ENCODE measurements around the gene RPL23. TPM values are rescaled to one million over a fixed set of nuclear protein-coding genes. Genes with fewer than 3 reads are reported as not detected.

The RPL23 gene
- total RNA-seq, 1 experiment from 2014 or later: 1,631 TPM

DNA sequence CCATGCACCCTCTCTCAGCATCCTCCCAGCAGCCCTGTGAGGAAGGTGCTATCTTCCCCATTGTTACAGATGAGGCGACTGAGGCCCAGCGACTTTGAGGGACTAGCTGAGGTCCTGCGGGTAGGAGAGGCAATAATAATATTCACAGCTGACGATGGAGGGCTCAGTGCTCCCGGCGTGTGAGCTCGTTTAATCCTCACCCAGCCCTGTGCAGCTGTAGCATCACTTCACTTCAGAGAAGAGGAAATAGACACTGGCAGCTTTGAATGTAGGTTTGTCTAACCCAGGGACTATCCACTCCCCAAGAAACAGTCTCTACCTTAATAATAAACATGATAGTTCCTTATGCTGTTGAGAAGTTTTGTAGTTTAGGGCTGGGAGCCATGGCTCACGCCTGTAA, 37.9 kb upstream of the RPL23 start (continued):
- TF ChIP-seq RAD21 (IDR thresholded peaks at IDR 0.05; ENCODE audit: low read depth) (no peak), CEBPB (IDR thresholded peaks at IDR 0.05; ENCODE audit: low read depth) (no peak), YY1 (IDR thresholded peaks at IDR 0.05; ENCODE audit: extremely low read depth, insufficient replicate concordance, low read depth, low read length) (no peak)
- TF ChIP-seq, protein P1, sequence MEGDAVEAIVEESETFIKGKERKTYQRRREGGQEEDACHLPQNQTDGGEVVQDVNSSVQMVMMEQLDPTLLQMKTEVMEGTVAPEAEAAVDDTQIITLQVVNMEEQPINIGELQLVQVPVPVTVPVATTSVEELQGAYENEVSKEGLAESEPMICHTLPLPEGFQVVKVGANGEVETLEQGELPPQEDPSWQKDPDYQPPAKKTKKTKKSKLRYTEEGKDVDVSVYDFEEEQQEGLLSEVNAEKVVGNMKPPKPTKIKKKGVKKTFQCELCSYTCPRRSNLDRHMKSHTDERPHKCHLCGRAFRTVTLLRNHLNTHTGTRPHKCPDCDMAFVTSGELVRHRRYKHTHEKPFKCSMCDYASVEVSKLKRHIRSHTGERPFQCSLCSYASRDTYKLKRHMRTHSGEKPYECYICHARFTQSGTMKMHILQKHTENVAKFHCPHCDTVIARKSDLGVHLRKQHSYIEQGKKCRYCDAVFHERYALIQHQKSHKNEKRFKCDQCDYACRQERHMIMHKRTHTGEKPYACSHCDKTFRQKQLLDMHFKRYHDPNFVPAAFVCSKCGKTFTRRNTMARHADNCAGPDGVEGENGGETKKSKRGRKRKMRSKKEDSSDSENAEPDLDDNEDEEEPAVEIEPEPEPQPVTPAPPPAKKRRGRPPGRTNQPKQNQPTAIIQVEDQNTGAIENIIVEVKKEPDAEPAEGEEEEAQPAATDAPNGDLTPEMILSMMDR (IDR thresholded peaks at IDR 0.05 in 2 of 3, conservative IDR thresholded peaks at IDR 0.05 in 1 of 3; ENCODE audit: borderline replicate concordance in 1 of 3, insufficient read depth in 1 of 3, low read depth in 2 of 3, low read length in 2 of 3): no peak

DNA sequence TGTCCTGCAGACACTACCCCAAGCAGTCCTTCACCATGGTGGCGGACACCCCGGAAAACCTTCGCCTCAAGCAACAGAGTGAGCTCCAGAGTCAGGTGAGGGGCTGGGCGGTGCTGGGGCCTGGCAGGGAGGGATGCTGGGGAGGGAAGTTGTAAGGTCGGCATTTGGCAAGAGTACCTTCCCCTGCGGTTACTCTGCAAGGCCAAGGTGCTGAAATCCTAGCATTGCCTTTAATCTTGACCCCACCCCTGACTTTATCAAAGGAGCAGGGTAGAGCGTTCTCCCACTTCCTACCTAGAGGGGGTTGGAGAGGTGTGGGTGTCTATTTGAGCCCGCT, 36.9 kb upstream of the RPL23 start:
- DNase-seq (ENCODE audit: low read depth, low spot score) (no peak), ATAC-seq (no peak)
- CTCF ChIA-PET: no interaction called here
- Histone ChIP-seq H3K27me3 (ENCODE audit: insufficient read depth, low read length) (no peaks in the 10 kb centered on the region), H3K9ac (ENCODE audit: low read length) (no peak overlapping the region), H3K9me2 (ENCODE audit: insufficient read depth) (no peaks in the 10 kb centered on the region), H4K20me1 (ENCODE audit: insufficient read depth) (no peaks in the 10 kb centered on the region), H3K36me3 (ENCODE audit: control insufficient read depth in 1 of 2, insufficient read depth in 2 of 2, low read length in 2 of 2) (peaks cover 15 to 32% of the 10 kb centered on the region in 2 experiments; a peak in 3 of 4 replicates), H2AFZ (ENCODE audit: low read depth, low read length, poor library complexity, severe bottlenecking) (no peak overlapping the region), H3K9me3 (ENCODE audit: control insufficient read depth in 1 of 2, insufficient read depth in 1 of 2, low read depth in 1 of 2, low read length in 2 of 2) (no peaks in the 10 kb centered on the region), H3K4me1 (ENCODE audit: control insufficient read depth in 1 of 2, insufficient read depth in 2 of 2, low read length in 2 of 2) (no peaks in the 10 kb centered on the region), H3K79me2 (ENCODE audit: insufficient read depth, low read length) (peaks cover 48% of the 10 kb centered on the region), H3K4me2 (ENCODE audit: low read length) (no peak overlapping the region), H3K27ac (ENCODE audit: low read depth, low read length) (no peak overlapping the region), H3K4me3 (replicated peaks in 1 of 2; ENCODE audit: low read depth in 1 of 2, low read length in 2 of 2) (no peak overlapping the region)
- BruUV-seq (replicated peaks): no TSS peak
- RAD21 ChIA-PET (ENCODE audit: low non-redundant PET in 1 of 2, low total read pairs in 2 of 2, uncharacterized antibody in 2 of 2, unreplicated experiment in 2 of 2): no interaction called here
- POLR2A ChIA-PET: no interaction called here
- intact Hi-C loops (cut with micrococcal nuclease): no loop called here
- TF ChIP-seq JUND (IDR thresholded peaks at IDR 0.05): no peak
- TF ChIP-seq, protein P2, sequence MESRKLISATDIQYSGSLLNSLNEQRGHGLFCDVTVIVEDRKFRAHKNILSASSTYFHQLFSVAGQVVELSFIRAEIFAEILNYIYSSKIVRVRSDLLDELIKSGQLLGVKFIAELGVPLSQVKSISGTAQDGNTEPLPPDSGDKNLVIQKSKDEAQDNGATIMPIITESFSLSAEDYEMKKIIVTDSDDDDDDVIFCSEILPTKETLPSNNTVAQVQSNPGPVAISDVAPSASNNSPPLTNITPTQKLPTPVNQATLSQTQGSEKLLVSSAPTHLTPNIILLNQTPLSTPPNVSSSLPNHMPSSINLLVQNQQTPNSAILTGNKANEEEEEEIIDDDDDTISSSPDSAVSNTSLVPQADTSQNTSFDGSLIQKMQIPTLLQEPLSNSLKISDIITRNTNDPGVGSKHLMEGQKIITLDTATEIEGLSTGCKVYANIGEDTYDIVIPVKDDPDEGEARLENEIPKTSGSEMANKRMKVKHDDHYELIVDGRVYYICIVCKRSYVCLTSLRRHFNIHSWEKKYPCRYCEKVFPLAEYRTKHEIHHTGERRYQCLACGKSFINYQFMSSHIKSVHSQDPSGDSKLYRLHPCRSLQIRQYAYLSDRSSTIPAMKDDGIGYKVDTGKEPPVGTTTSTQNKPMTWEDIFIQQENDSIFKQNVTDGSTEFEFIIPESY (IDR thresholded peaks at IDR 0.05; ENCODE audit: extremely low read depth, insufficient replicate concordance, low read length): no peak
- TF ChIP-seq SIN3A (IDR thresholded peaks at IDR 0.05; ENCODE audit: low read depth): no peak
- TF ChIP-seq CBX3 (IDR thresholded peaks at IDR 0.05; ENCODE audit: low read depth): no peak
- no peak for TF ChIP-seq SRF (IDR thresholded peaks at IDR 0.05; ENCODE audit: low read depth)
- TF ChIP-seq, protein P1 (IDR thresholded peaks at IDR 0.05 in 2 of 3, conservative IDR thresholded peaks at IDR 0.05 in 1 of 3; ENCODE audit: borderline replicate concordance in 1 of 3, insufficient read depth in 1 of 3, low read depth in 2 of 3, low read length in 2 of 3): no peak
- TF ChIP-seq ZNF274 (IDR thresholded peaks at IDR 0.05; ENCODE audit: low read depth, low read length): no peak
- TF ChIP-seq SP1 (IDR thresholded peaks at IDR 0.05; ENCODE audit: low read depth): no peak
- TF ChIP-seq, protein P3, sequence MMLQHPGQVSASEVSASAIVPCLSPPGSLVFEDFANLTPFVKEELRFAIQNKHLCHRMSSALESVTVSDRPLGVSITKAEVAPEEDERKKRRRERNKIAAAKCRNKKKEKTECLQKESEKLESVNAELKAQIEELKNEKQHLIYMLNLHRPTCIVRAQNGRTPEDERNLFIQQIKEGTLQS (IDR thresholded peaks at IDR 0.05): no peak
- no peak for TF ChIP-seq RAD21 (IDR thresholded peaks at IDR 0.05; ENCODE audit: low read depth)
- no peak for TF ChIP-seq POLR2AphosphoS5 (IDR thresholded peaks at IDR 0.05; ENCODE audit: low read depth, low read length)
- TF ChIP-seq, protein P4, sequence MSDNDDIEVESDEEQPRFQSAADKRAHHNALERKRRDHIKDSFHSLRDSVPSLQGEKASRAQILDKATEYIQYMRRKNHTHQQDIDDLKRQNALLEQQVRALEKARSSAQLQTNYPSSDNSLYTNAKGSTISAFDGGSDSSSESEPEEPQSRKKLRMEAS (IDR thresholded peaks at IDR 0.05): no peak
- TF ChIP-seq EZH2phosphoT487 (IDR thresholded peaks at IDR 0.05; ENCODE audit: borderline replicate concordance): no peak
- TF ChIP-seq YY1 (IDR thresholded peaks at IDR 0.05; ENCODE audit: extremely low read depth, insufficient replicate concordance, low read depth, low read length): no peak
